Measurements from ENCODE around the gene PGR. TPM values are rescaled to one million over a fixed set of nuclear protein-coding genes. Genes with fewer than 3 reads are reported as not detected.

Gene PGR
- total RNA-seq, 1 donor from 2014 or later: not detected

GRCh38 chr11:100980156-100980555, 149.5 kb downstream of the PGR start:
- H3K36me3 Mint-ChIP-seq (ENCODE audit: low read depth): peaks cover 3% of the 10 kb centered on the region
- H3K27ac Mint-ChIP-seq (ENCODE audit: unreplicated experiment): no peak overlapping the region
- no peak overlapping the region for H3K4me3 Mint-ChIP-seq
- H3K27me3 Mint-ChIP-seq (ENCODE audit: low read depth): no peaks in the 10 kb centered on the region
- DNase-seq (ENCODE audit: low read depth, low spot score): no peak
- no peaks in the 10 kb centered on the region for H3K9me3 Mint-ChIP-seq
- TF ChIP-seq, protein P1, sequence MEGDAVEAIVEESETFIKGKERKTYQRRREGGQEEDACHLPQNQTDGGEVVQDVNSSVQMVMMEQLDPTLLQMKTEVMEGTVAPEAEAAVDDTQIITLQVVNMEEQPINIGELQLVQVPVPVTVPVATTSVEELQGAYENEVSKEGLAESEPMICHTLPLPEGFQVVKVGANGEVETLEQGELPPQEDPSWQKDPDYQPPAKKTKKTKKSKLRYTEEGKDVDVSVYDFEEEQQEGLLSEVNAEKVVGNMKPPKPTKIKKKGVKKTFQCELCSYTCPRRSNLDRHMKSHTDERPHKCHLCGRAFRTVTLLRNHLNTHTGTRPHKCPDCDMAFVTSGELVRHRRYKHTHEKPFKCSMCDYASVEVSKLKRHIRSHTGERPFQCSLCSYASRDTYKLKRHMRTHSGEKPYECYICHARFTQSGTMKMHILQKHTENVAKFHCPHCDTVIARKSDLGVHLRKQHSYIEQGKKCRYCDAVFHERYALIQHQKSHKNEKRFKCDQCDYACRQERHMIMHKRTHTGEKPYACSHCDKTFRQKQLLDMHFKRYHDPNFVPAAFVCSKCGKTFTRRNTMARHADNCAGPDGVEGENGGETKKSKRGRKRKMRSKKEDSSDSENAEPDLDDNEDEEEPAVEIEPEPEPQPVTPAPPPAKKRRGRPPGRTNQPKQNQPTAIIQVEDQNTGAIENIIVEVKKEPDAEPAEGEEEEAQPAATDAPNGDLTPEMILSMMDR (conservative IDR thresholded peaks at IDR 0.05): peak; percentile 61
- H3K4me1 Mint-ChIP-seq: peaks cover 9% of the 10 kb centered on the region

All from neural crest cell (in vitro differentiated cells).